NCI-H524 (cell line): Measurements from ENCODE around the gene TP53AIP1.

Experiments used
- DNase-seq, 2 experiments: peaks; one replicate each; lab custom pipeline; 2025; lab: John Stamatoyannopoulos, UW

Gene TP53AIP1

DNA sequence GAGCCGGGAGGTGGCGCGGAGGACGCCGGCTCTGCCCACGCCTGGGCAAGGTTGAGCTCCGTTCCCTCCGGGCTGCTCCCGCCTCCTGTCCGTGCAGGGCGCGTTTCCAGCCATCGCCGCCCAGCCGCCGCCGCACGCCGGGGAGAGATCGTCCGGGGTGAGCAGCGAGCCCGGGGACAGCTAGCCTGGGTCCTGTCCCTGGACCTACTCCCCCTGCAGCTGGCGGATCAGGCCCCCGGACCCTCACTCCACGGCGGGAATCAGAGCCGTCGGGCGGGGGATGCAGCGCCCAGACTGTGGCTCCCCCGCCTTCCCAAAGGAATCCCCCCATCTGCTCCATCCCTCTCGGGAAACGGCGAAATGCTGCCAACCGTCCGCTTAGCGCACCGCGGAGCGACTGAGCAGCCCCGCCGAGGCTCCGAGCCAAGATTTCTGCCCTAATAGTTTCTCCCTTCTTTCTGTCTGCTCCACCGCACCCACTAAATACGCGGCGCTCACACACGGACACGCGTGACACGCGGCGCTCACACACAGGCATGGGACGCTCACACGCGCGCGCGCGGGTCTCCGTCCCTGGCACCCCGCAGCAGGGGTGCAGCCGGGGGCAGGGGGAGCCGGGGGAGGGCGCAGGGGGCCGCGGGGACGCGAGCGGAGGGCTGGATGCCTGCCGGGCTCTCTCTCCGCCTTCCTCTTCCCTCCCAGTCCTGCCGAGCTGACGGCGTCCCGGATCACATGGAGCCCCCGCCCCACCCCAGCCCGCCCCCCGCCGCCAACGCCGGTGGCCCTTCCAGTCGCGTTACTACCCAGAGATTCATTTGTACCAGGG, 51.9 kb downstream of the TP53AIP1 start, which contains the start of gene KCNJ5:
TSS of gene KCNJ5 (plus strand) at position 814 of the 826 bp plus-strand sequence. CDS start 19,918 bp downstream, outside the sequence.
- peak; percentile 30 to 55 for DNase-seq

- DNase-seq = no peak
Observed at GRCh38 chr11:128890216-128890542, 52.5 kb downstream of the TP53AIP1 start.

GRCh38 chr11:128889657-128890213, 52.9 kb downstream of the TP53AIP1 start:
- peak; percentile 61 to 86 for DNase-seq

DNA sequence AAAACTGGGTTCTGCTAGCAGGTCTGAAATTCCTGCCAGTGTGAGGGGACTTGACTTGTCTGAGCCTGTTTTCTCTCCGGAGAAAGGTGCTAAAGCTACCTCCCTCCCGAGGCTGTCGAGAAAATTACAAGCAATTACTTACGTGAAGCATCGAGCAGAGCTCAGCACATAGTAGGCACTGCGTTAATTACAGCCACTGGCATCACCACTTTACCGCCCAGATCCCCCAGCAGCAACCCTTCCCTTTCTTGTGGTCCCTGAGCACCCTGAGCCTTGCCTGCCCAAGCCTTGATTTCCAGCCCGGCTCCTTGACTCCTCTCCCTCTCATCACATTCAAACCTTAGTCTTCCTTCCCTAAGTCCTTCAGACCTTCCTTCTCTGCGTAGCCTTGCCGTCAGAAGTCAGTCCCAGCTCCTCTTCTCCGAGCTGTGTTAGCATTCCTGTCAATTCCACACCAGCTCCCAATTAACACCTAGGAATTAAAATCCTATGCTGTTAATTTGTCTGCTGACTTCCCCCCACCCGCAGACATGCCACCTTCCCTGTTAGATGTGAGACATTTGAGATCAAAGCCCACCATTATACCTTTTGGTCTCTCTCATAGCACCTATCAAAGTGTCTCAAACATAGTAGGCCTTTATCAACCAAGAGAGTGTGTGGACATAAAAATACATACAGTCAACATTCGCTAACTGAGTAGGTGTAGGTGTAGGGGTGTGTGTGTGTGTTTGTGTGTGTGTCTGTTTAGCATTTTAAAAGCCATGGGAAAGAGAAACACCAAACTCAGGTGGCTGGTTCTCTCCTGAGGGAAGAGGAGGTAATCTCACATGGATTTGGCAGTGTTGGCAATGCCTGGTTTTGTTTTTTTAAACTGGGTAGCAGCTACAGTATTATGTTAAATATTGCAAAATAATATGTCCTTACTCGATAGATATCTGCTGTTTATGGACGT, 54.4 kb downstream of the TP53AIP1 start:
- no peak for DNase-seq

GRCh38 chr11:128886406-128887124, 56.1 kb downstream of the TP53AIP1 start:
- peak in 1 of 2 experiments; percentile 60 for DNase-seq
